PC-9 (cell line): ENCODE results near the gene SHROOM2.

Source experiments
- EZH2 ChIP-seq: fragments of 200-600 bp; sonication (generic); IDR thresholded peaks from 2 replicates; pipeline ENCODE4 v1.8.0; 2017; ENCODE audit warnings: antibody characterized with exemption, low read depth
- TF ChIP-seq, protein P1 (sequence below): fragments of 200-600 bp; sonication (generic); conservative IDR thresholded peaks from 2 replicates; pipeline ENCODE4 v1.6.1; 2017; ENCODE audit warnings: mixed run types, antibody characterized with exemption, mild to moderate bottlenecking, moderate library complexity

DNA sequence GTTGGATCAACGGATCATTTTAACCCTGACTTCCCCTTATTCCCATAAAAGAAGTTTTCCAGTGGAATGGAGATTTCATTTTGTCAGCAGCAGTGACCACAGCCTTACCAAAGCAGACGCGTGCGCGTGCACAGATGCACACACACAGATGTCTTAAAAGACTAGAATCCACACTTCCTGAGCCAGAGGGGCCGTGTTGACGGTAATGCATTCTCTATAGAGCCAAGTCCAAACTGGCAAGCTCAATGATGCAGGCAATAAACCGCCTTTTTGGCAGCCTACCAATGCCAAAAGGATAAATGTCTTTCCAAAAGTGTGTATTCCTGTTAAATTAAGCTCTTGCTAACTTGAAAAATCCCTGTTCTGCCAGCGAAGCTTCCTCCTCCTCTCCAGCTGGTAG, 162.2 kb downstream of the SHROOM2 start:
- TF ChIP-seq, protein P1, sequence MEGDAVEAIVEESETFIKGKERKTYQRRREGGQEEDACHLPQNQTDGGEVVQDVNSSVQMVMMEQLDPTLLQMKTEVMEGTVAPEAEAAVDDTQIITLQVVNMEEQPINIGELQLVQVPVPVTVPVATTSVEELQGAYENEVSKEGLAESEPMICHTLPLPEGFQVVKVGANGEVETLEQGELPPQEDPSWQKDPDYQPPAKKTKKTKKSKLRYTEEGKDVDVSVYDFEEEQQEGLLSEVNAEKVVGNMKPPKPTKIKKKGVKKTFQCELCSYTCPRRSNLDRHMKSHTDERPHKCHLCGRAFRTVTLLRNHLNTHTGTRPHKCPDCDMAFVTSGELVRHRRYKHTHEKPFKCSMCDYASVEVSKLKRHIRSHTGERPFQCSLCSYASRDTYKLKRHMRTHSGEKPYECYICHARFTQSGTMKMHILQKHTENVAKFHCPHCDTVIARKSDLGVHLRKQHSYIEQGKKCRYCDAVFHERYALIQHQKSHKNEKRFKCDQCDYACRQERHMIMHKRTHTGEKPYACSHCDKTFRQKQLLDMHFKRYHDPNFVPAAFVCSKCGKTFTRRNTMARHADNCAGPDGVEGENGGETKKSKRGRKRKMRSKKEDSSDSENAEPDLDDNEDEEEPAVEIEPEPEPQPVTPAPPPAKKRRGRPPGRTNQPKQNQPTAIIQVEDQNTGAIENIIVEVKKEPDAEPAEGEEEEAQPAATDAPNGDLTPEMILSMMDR: no peak
- TF ChIP-seq EZH2: no peak
